DMS53 treated with DMSO at 0.1 percent for 48 hours (cell line): ENCODE data around the gene CCDC159.
A peak's percentile ranks its signal among the peaks of the same experiment; 100 is the strongest.

Source experiments
- DNase-seq: peaks from one replicate; lab custom pipeline; 2025; ENCODE audit not compliant: unreplicated experiment; lab: John Stamatoyannopoulos, UW

Gene CCDC159

GRCh38 chr19:11384778-11385129 lies 38.4 kb downstream of the CCDC159 start:
- DNase-seq, result no peak

GRCh38 chr19:11387162-11388034 lies 41.1 kb downstream of the CCDC159 start:
- peak; percentile 5 for DNase-seq

- no peak for DNase-seq
Observed at GRCh38 chr19:11390359-11390758, 44.0 kb downstream of the CCDC159 start.

- DNase-seq, result no peak
Observed at GRCh38 chr19:11390933-11391680, 44.8 kb downstream of the CCDC159 start.

GRCh38 chr19:11397089-11397610 lies 50.8 kb downstream of the CCDC159 start:
- DNase-seq, result no peak

- no peak for DNase-seq
Observed at GRCh38 chr19:11399667-11400066, 53.3 kb downstream of the CCDC159 start.

- DNase-seq, result no peak
Observed at GRCh38 chr19:11400798-11401197, 54.5 kb downstream of the CCDC159 start.

- DNase-seq, result no peak
Observed at GRCh38 chr19:11401808-11402543, 55.7 kb downstream of the CCDC159 start.
